LNCAP (cell line): ENCODE measurements around the gene HMGXB4.

Experiments
- TF ChIP-seq, protein P1 (sequence below): fragments of 450-650 bp; IDR thresholded peaks from 2 replicates; pipeline ENCODE4 v1.5.1; 2017; ENCODE audit warnings: mild to moderate bottlenecking

Gene HMGXB4

GRCh38 chr22:35217527-35217926, 39.8 kb upstream of the HMGXB4 start:
- TF ChIP-seq, protein P1, sequence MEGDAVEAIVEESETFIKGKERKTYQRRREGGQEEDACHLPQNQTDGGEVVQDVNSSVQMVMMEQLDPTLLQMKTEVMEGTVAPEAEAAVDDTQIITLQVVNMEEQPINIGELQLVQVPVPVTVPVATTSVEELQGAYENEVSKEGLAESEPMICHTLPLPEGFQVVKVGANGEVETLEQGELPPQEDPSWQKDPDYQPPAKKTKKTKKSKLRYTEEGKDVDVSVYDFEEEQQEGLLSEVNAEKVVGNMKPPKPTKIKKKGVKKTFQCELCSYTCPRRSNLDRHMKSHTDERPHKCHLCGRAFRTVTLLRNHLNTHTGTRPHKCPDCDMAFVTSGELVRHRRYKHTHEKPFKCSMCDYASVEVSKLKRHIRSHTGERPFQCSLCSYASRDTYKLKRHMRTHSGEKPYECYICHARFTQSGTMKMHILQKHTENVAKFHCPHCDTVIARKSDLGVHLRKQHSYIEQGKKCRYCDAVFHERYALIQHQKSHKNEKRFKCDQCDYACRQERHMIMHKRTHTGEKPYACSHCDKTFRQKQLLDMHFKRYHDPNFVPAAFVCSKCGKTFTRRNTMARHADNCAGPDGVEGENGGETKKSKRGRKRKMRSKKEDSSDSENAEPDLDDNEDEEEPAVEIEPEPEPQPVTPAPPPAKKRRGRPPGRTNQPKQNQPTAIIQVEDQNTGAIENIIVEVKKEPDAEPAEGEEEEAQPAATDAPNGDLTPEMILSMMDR = no peak

DNA sequence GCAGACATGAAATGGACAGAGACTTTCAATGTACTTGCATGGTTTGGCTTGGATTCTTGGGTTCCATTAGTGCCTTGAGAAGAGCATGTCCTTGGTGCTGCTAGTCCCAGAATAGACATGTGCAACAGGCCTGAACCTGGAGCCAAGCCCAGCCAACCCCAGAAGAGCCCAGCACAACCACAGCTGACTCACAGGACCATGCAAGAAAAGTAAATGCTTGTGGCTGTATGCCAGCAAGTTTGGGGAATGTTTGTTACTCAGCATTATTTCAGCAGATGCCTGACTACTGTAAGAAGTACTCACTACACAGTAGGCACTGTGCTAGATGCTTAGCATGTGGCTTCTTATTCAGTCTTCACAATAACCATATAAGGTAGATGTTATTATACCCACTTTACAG, 39.2 kb upstream of the HMGXB4 start:
- TF ChIP-seq, protein P1 = no peak

GRCh38 chr22:35219012-35219411, 38.3 kb upstream of the HMGXB4 start:
- TF ChIP-seq, protein P1 = no peak

GRCh38 chr22:35220221-35220620, 37.1 kb upstream of the HMGXB4 start:
- TF ChIP-seq, protein P1 = no peak

DNA sequence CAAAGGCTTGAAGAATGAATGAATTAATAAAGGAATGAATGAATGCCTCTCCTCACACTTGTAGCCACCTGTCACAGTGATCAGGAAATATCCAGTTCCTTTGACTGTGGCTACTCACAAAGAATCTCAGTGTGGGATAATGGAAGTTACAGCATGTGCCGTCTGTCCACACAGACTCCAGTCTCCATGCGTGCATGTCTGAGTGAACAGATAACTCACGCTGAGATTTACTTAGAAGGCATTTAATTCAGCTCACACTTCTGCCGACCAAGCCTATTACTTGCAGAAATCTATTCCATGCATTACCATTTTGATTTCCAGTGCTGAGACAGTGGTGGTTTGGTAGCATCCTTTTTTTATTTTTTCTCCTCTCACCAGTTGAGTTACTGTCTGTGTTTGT, 32.3 kb upstream of the HMGXB4 start:
- TF ChIP-seq, protein P1 = no peak

- TF ChIP-seq, protein P1 = no peak
Measured at GRCh38 chr22:35226958-35227647, 30.2 kb upstream of the HMGXB4 start.

DNA sequence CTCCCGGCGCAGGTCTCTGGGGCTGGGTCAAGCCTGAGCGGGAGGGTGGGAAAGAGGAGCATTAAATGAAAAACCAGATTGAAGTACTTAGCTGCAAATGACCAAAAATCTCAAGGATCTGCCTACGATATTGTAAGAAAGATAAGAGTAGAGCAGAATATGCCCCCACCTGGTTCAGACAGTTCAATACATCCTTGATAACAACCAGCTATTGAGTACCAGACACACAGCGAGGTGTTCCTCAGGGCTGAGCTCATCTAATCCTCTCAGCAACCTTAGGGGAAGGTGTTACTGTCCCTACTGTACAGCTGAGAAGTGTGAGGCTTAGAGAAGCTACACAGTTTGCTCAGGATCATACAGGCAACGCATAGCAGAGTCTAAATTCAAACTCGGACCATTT, 27.4 kb upstream of the HMGXB4 start:
- TF ChIP-seq, protein P1 = no peak

GRCh38 chr22:35230417-35230816, 26.9 kb upstream of the HMGXB4 start:
- TF ChIP-seq, protein P1 = no peak
